ENCODE measurements around the gene QPRT.
"Not testable (repeated sequence)": the region's sequence is repeated elsewhere in the genome, so short reads cannot be mapped to it uniquely, and the experiment has no call there.

QPRT gene

DNA sequence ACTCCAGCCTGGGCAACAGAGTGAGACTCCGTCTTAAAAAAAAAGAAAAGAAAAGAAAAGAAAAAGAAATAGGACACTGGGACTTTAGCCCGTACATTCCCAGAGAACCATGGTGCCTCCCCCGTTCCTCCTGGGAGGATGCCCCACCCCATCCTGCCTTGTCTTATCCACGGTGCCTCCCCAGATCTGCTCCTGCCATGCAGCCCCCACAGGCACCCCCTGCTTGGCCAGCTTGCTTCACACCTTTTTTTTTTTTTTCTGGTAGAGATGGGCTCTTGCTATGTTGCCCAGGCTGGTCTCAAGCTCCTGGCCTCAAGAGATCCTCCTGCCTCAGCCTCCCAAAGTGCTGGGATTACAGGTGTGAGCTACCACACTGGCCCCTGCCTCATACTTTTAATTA, 67.5 kb downstream of the QPRT start:
- not testable (repeated sequence) for DNase-seq (ENCODE audit: low read depth)

Measured in stimulated activated CD8-positive, alpha-beta memory T cell treated with anti-CD3 and anti-CD28 coated beads, Interleukin-15, amount 100 ng/mL, for 1 hour (primary cell).